ENCODE results near the gene PARP6.

DNA sequence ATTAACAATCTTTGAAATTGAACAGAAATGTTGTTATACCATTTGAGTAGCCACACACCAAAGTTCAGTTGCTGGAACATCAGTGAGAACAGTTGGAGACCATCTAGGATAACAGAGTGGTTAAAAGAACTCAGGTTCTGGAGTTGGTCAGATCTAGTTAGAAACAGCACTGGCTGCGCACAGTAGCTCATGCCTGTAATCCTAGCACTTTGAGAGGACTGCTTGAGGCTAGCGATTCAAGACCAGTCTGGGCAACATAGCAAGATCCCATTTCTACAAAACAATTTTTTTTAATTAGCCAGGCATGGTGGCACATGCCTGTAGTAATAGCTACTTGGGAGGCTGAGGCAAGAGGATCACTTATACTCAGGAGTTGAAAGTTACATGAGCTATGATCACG, 33.8 kb downstream of the PARP6 start:
- no peak for TF ChIP-seq CTCF (optimal IDR thresholded peaks at IDR 0.05 in 1 of 3, IDR thresholded peaks at IDR 0.05 in 1 of 3, conservative IDR thresholded peaks at IDR 0.05 in 1 of 3; ENCODE audit: extremely low read depth in 1 of 3, insufficient read depth in 2 of 3, low read length in 3 of 3)
- no peak for TF ChIP-seq EZH2 (IDR thresholded peaks at IDR 0.05; ENCODE audit: low read length)

All from keratinocyte (primary cell).